ENCODE measurements around the gene IL17RD.

GRCh38 chr3:57120451-57121174 is 44.5 kb downstream of the IL17RD start:
- TF ChIP-seq EZH2 (IDR thresholded peaks at IDR 0.05; ENCODE audit: low read depth): no peak
- no peak for TF ChIP-seq CTCF (conservative IDR thresholded peaks at IDR 0.05)
